GM18520 (cell line): Measurements from ENCODE around the gene TMEM220.

Source experiments
- ATAC-seq: cut with Tn5 transposase; IDR thresholded peaks from one replicate; pipeline ENCODE4 v1.9.1; 2021; ENCODE audit not compliant: unreplicated experiment

TMEM220 gene

GRCh38 chr17:10673312-10673711, 56.5 kb downstream of the TMEM220 start:
- no peak for ATAC-seq

GRCh38 chr17:10668775-10669174, 61.0 kb downstream of the TMEM220 start:
- no peak for ATAC-seq

GRCh38 chr17:10666906-10667305, 62.9 kb downstream of the TMEM220 start:
- ATAC-seq = no peak

- ATAC-seq = no peak
These were observed 65.3 kb downstream of the TMEM220 start for GRCh38 chr17:10664571-10664970.
